Mesenchymal stem cell (in vitro differentiated cells and primary cell): ENCODE measurements around the gene PCNX3.

Experiments
- DNase-seq: peaks from one replicate; pipeline ENCODE4 v3.0.0-alpha.2; 2013
- H2AFZ ChIP-seq: one replicate; pipeline ENCODE4 v1.6.1; 2013; ENCODE audit warnings: low read depth, mild to moderate bottlenecking, control low read depth, inconsistent platforms, low read length, moderate library complexity
- H2AK5ac ChIP-seq: 2 replicates; pipeline ENCODE4 v1.6.1; 2013; ENCODE audit warnings: low read length, moderate library complexity, mild to moderate bottlenecking, inconsistent platforms; ENCODE audit not compliant: severe bottlenecking
- H2BK120ac ChIP-seq: one replicate; pipeline ENCODE4 v1.6.1; 2013; ENCODE audit warnings: low read depth, mild to moderate bottlenecking, inconsistent platforms, low read length, moderate library complexity
- H2BK12ac ChIP-seq, 2 experiments: one replicate each; pipeline ENCODE4 v1.6.1; 2013; ENCODE audit warnings: inconsistent platforms in 2 of 2, low read length in 2 of 2, mild to moderate bottlenecking in 2 of 2, moderate library complexity in 2 of 2, control low read depth in 1 of 2
- H2BK15ac ChIP-seq: one replicate; pipeline ENCODE4 v1.6.1; 2013; ENCODE audit warnings: mild to moderate bottlenecking, low read depth, inconsistent platforms; ENCODE audit not compliant: poor library complexity, severe bottlenecking
- H2BK5ac ChIP-seq: 2 replicates; pipeline ENCODE4 v1.6.1; 2013; ENCODE audit warnings: low read depth, mild to moderate bottlenecking, low read length, control low read depth, inconsistent platforms; ENCODE audit not compliant: poor library complexity, severe bottlenecking
- H3K14ac ChIP-seq, 2 experiments: one replicate each; pipeline ENCODE4 v1.6.1; 2013; ENCODE audit warnings: inconsistent platforms in 2 of 2, low read length in 2 of 2, control low read depth in 1 of 2, mild to moderate bottlenecking in 1 of 2, moderate library complexity in 1 of 2
- H3K18ac ChIP-seq, 2 experiments: one replicate each; pipeline ENCODE4 v1.6.1; 2013; ENCODE audit warnings: inconsistent platforms in 2 of 2, low read length in 2 of 2, control low read depth in 1 of 2, low read depth in 1 of 2, mild to moderate bottlenecking in 1 of 2
- H3K23ac ChIP-seq, 2 experiments: one replicate each; pipeline ENCODE4 v1.6.1; 2013; ENCODE audit warnings: inconsistent platforms in 2 of 2, low read length in 2 of 2, mild to moderate bottlenecking in 2 of 2, moderate library complexity in 2 of 2, control low read depth in 1 of 2
- H3K27ac ChIP-seq: 2 replicates; pipeline ENCODE4 v1.5.1; 2013; ENCODE audit warnings: mild to moderate bottlenecking, moderate library complexity, low read length, control low read depth, inconsistent platforms; ENCODE audit not compliant: poor library complexity, severe bottlenecking
- H3K27me3 ChIP-seq, 2 experiments: 2 replicates each; pipeline versions ENCODE4 v1.6.1 to v1.7.0; 2013; ENCODE audit warnings: low read length in 2 of 2, mild to moderate bottlenecking in 2 of 2, moderate library complexity in 2 of 2, control low read depth in 1 of 2, inconsistent platforms in 1 of 2; ENCODE audit not compliant: control insufficient read depth in 1 of 2, insufficient read depth in 1 of 2
- H3K36me3 ChIP-seq, 2 experiments: 2 replicates each; pipeline versions ENCODE4 v1.6.1 to v1.7.0; 2013; ENCODE audit warnings: low read length in 2 of 2, control low read depth in 1 of 2, inconsistent platforms in 1 of 2, low read depth in 1 of 2, mild to moderate bottlenecking in 1 of 2; ENCODE audit not compliant: insufficient read depth in 2 of 2, control insufficient read depth in 1 of 2
- H3K4ac ChIP-seq, 2 experiments: one replicate each; pipeline ENCODE4 v1.6.1; 2013; ENCODE audit warnings: inconsistent platforms in 2 of 2, low read length in 2 of 2, mild to moderate bottlenecking in 2 of 2, moderate library complexity in 2 of 2, control low read depth in 1 of 2, low read depth in 1 of 2
- H3K4me1 ChIP-seq: 2 replicates; pipeline ENCODE4 v1.6.1; 2013; ENCODE audit warnings: low read depth, low read length, control low read depth; ENCODE audit not compliant: control insufficient read depth, insufficient read depth
- H3K4me2 ChIP-seq: 2 replicates; pipeline ENCODE4 v1.6.1; 2013; ENCODE audit warnings: low read length, mild to moderate bottlenecking, inconsistent platforms; ENCODE audit not compliant: poor library complexity, severe bottlenecking
- H3K4me3 ChIP-seq, 2 experiments: 2 replicates each; pipeline versions ENCODE4 v1.5.1 to v1.7.0; 2013; ENCODE audit warnings: low read length in 2 of 2, mild to moderate bottlenecking in 2 of 2, control low read depth in 1 of 2, low read depth in 1 of 2; ENCODE audit not compliant: insufficient read depth in 1 of 2
- H3K79me1 ChIP-seq: replicated peaks from 2 replicates; pipeline ENCODE4 v1.6.1; 2013; ENCODE audit warnings: mild to moderate bottlenecking, control low read depth, low read length, inconsistent platforms; ENCODE audit not compliant: poor library complexity, severe bottlenecking
- H3K9ac ChIP-seq: 2 replicates; pipeline ENCODE4 v1.7.0; 2013; ENCODE audit warnings: mild to moderate bottlenecking, low read length, moderate library complexity
- H3K9me3 ChIP-seq: 2 replicates; pipeline ENCODE4 v1.7.0; 2013; ENCODE audit warnings: mild to moderate bottlenecking, low read length; ENCODE audit not compliant: control insufficient read depth
- H4K8ac ChIP-seq: one replicate; pipeline ENCODE4 v1.6.1; 2013; ENCODE audit warnings: inconsistent platforms, mild to moderate bottlenecking, low read length, moderate library complexity
- H4K91ac ChIP-seq: one replicate; pipeline ENCODE4 v1.6.1; 2013; ENCODE audit warnings: mild to moderate bottlenecking, low read length, inconsistent platforms
- WGBS: methylation state at CpG from one replicate; pipeline ENCODE4 v1.1.7; 2013; ENCODE audit warnings: mixed read lengths; 5-methylcytosine and 5-hydroxymethylcytosine counted together

PCNX3 gene

DNA sequence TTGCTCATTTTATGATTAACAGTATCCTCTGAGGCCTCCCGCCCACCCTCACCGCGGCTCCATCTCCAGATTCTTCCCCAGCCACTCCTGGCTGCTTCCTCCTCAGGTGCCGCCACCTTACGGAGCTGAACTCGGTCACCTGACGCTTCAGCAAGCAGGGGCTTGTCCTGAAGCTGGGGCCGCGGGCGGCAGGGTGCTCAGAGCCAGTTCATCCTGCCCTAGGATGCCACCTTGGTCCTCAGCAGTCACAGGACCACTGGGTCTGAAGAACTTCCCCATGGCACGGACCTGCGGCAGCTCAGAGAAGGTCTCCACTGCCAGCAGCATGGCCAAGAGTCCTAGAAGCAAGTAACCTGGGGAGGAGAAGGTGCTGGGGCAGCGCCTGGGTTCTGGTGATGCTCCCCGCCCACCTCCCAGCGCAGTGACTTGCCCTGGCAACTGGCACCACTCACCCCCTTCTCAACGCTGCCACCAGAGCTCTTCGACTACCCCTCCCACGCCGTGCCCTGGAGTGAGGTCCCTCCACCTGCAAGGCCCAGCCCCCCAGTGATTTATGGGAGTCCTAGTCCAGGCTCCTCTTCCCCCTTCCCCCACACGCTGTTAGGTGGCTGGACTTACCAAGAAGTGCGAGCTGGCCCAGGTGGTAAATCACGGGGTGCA, 22.6 kb upstream of the PCNX3 start:
- H3K27me3 ChIP-seq = no peaks in the 10 kb centered on the region
- H3K4ac ChIP-seq = peak overlapping the region in 1 of 2 experiments; percentile 68
- no peak overlapping the region for H2BK15ac ChIP-seq
- no peak overlapping the region for H2BK5ac ChIP-seq
- H4K91ac ChIP-seq = no peak overlapping the region
- peaks cover 35 to 53% of the 10 kb centered on the region in 2 experiments for H3K36me3 ChIP-seq
- H3K4me1 ChIP-seq = peaks cover 40% of the 10 kb centered on the region
- H3K4me2 ChIP-seq = no peak overlapping the region
- no peak overlapping the region for H3K9ac ChIP-seq
- no peak overlapping the region for H3K23ac ChIP-seq
- H2BK12ac ChIP-seq = no peak overlapping the region
- no peak overlapping the region for H2BK120ac ChIP-seq
- peak overlapping the region in 1 of 2 experiments; percentile 9 for H3K4me3 ChIP-seq
- H4K8ac ChIP-seq = no peak overlapping the region
- no peak overlapping the region for H3K27ac ChIP-seq
- WGBS = 84% methylated on average over 21 of the region's 22 CpGs
- H3K14ac ChIP-seq = no peak overlapping the region
- H3K18ac ChIP-seq = no peak overlapping the region
- peaks cover 13% of the 10 kb centered on the region for H3K79me1 ChIP-seq
- H2AK5ac ChIP-seq = peak overlapping the region; percentile 15
- H3K9me3 ChIP-seq = no peaks in the 10 kb centered on the region
- DNase-seq = no peak
- no peak overlapping the region for H2AFZ ChIP-seq

DNA sequence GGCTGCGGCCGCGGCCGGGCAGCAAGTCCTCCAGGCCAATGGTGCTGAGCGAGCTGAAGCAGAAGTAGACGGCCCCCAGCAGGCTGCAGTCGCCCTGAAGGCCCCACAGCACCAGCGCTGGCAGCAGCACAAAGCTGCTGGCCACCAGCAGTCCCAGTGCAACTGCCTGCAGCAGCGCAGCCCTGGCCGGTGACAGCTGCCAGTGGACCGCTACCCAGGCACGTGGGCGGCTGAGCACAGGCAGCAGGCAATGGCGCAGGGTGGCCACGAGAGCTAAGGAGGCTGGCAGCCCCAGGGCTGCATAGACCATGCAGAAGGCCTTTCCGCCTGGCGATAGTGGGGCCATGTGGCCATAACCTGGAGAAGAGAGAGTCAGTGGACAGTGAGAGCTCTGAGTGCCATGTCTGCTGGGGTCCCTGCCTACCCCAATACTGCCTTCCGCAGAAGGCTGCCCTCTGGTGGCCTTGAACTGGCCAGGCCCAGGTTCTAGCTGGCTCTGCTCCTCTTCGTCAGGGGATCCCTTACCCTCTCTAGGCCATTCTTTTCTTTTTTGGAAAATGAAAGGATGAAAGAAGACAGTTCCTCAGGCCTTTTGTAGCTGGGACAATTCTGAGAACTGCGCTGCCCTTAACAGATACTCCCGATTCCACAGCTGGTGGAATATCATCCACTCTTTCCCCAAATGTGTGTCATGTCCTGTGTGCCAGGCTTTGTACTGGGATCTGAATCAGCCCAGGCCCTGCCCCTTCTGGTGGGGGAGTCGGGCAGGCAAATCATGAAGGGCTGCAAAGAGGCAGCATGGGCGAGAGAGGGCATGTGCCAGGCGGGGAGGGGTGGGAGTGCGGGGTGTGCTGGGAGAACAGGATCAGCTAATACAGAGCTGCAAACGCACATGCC, 21.8 kb upstream of the PCNX3 start:
- no peak overlapping the region for H3K23ac ChIP-seq
- H2BK5ac ChIP-seq = no peak overlapping the region
- H3K79me1 ChIP-seq = peaks cover 9% of the 10 kb centered on the region
- no peak overlapping the region for H3K9ac ChIP-seq
- peak overlapping the region; percentile 30 to 67 for H3K18ac ChIP-seq
- H3K4me2 ChIP-seq = no peak overlapping the region
- peaks cover 33% of the 10 kb centered on the region for H3K4me1 ChIP-seq
- H3K9me3 ChIP-seq = no peaks in the 10 kb centered on the region
- no peak overlapping the region for H2AK5ac ChIP-seq
- H3K4ac ChIP-seq = peak overlapping the region in 1 of 2 experiments; percentile 82
- peaks cover 43 to 55% of the 10 kb centered on the region in 2 experiments for H3K36me3 ChIP-seq
- H2BK12ac ChIP-seq = no peak overlapping the region
- 89% methylated on average over 26 of the region's 26 CpGs for WGBS
- peak overlapping the region; percentile 72 for H4K8ac ChIP-seq
- H3K4me3 ChIP-seq = peak overlapping the region in 1 of 2 experiments; percentile 9
- no peak overlapping the region for H2BK15ac ChIP-seq
- no peak overlapping the region for H2BK120ac ChIP-seq
- H3K14ac ChIP-seq = no peak overlapping the region
- no peaks in the 10 kb centered on the region for H3K27me3 ChIP-seq
- H4K91ac ChIP-seq = no peak overlapping the region
- H2AFZ ChIP-seq = no peak overlapping the region
- no peak overlapping the region for H3K27ac ChIP-seq
- peak; percentile 57 for DNase-seq

DNA sequence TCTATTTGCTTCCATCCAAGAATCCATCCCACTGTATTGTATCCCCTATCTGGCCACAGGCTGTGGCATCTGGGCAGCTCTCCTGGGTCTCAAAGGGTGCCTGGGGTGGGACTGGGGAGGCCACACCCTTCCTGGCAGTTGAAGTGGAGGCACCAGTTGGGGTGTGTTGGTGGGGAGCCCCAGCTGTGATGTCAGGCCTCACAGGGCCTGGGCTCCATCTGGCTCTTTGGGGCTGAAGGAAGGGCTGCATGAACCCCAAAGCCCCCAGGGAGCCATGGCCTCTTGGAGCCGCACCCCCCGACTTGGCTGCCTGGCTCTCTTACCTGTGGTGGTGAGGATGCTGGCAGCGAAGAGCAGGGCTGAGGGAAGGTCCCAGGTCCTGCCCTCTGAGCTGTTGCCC, 20.4 kb upstream of the PCNX3 start:
- H3K27me3 ChIP-seq = no peaks in the 10 kb centered on the region
- H3K18ac ChIP-seq = no peak overlapping the region
- no peak overlapping the region for H3K4ac ChIP-seq
- H3K9ac ChIP-seq = peak overlapping the region; percentile 26
- H4K8ac ChIP-seq = peak overlapping the region; percentile 24
- H3K36me3 ChIP-seq = peaks cover 47 to 59% of the 10 kb centered on the region in 2 experiments
- H2BK15ac ChIP-seq = no peak overlapping the region
- H3K23ac ChIP-seq = no peak overlapping the region
- no peak overlapping the region for H2BK120ac ChIP-seq
- H2BK5ac ChIP-seq = no peak overlapping the region
- no peak overlapping the region for H3K27ac ChIP-seq
- H3K14ac ChIP-seq = no peak overlapping the region
- no peak overlapping the region for H4K91ac ChIP-seq
- no peak for DNase-seq
- H3K9me3 ChIP-seq = no peaks in the 10 kb centered on the region
- H2AFZ ChIP-seq = no peak overlapping the region
- H3K4me3 ChIP-seq = no peak overlapping the region
- H2BK12ac ChIP-seq = no peak overlapping the region
- peaks cover 25% of the 10 kb centered on the region for H3K4me1 ChIP-seq
- no peak overlapping the region for H3K4me2 ChIP-seq
- no peak overlapping the region for H2AK5ac ChIP-seq
- peaks cover 4% of the 10 kb centered on the region for H3K79me1 ChIP-seq
- WGBS = 92% methylated on average over 3 of the region's 3 CpGs
